ENCODE measurements around the gene AGBL5. TPM values are rescaled to one million over a fixed set of nuclear protein-coding genes. Genes with fewer than 3 reads are reported as not detected.
A peak's percentile ranks its signal among the peaks of the same experiment; 100 is the strongest.

The AGBL5 gene
- total RNA-seq, 1 experiment from 2014 or later, result 40.0 TPM

- H3K36me3 ChIP-seq (ENCODE audit: control insufficient read depth in 1 of 2, insufficient read depth in 2 of 2, low read length in 2 of 2), result no peaks in the 10 kb centered on the region
- H3K9me3 ChIP-seq (ENCODE audit: control insufficient read depth in 1 of 2, insufficient read depth in 1 of 2, low read depth in 1 of 2, low read length in 2 of 2), result no peaks in the 10 kb centered on the region
- no peak for TF ChIP-seq EZH2phosphoT487 (IDR thresholded peaks at IDR 0.05; ENCODE audit: borderline replicate concordance)
- TF ChIP-seq TCF7L2 (IDR thresholded peaks at IDR 0.05; ENCODE audit: borderline replicate concordance, extremely low read depth, insufficient read depth, insufficient read length), result no peak
- no peak for TF ChIP-seq ZBTB33 (IDR thresholded peaks at IDR 0.05; ENCODE audit: extremely low read depth, insufficient replicate concordance, low read length)
- TF ChIP-seq ZNF274 (IDR thresholded peaks at IDR 0.05; ENCODE audit: low read depth, low read length), result no peak
- TF ChIP-seq EGR1 (IDR thresholded peaks at IDR 0.05; ENCODE audit: low read depth), result no peak
- TF ChIP-seq ELF1 (IDR thresholded peaks at IDR 0.05; ENCODE audit: borderline replicate concordance, low read depth), result no peak
- no peak; the same call in 1 of the 2 replicates for TF ChIP-seq ZFX (IDR thresholded peaks at IDR 0.05)
- no peak for TF ChIP-seq SP1 (IDR thresholded peaks at IDR 0.05; ENCODE audit: low read depth)
- no peak for TF ChIP-seq SRF (IDR thresholded peaks at IDR 0.05; ENCODE audit: low read depth)
- no peak for TF ChIP-seq JUND (IDR thresholded peaks at IDR 0.05)
- TF ChIP-seq SIN3A (IDR thresholded peaks at IDR 0.05; ENCODE audit: low read depth), result no peak
- TF ChIP-seq POLR2AphosphoS5 (IDR thresholded peaks at IDR 0.05; ENCODE audit: low read depth, low read length), result no peak
- no peak for TF ChIP-seq CBX3 (IDR thresholded peaks at IDR 0.05; ENCODE audit: low read depth)
- no peak for TF ChIP-seq YY1 (IDR thresholded peaks at IDR 0.05; ENCODE audit: extremely low read depth, insufficient replicate concordance, low read depth, low read length)
- ChIA-PET POLR2A (interaction anchor here (0.9 to 1.0 kb wide), 2 partner anchors 16 to 37 kb away, joined by 3 read pairs; partner anchors contain the start of gene KHK), RAD21 (ENCODE audit: low non-redundant PET in 1 of 2, low total read pairs in 2 of 2, uncharacterized antibody in 2 of 2, unreplicated experiment in 2 of 2) (interaction anchor here in 1 of 2 experiments (2.1 kb wide), 1 partner anchor 88 kb away, joined by 7 read pairs; no protein-coding TSS in a partner anchor), CTCF (interaction anchor here (1.3 to 2.3 kb wide), 4 partner anchors 33 to 203 kb away, joined by 3 to 21 read pairs (median 4); no protein-coding TSS in a partner anchor)
- no peak; the same call in 1 of the 2 replicates for ATAC-seq
- peak overlapping the region; percentile 44 to 94 for H3K4me3 ChIP-seq (replicated peaks in 1 of 2; ENCODE audit: low read depth in 1 of 2, low read length in 2 of 2)
- H3K27me3 ChIP-seq (ENCODE audit: insufficient read depth, low read length), result no peaks in the 10 kb centered on the region
- H4K20me1 ChIP-seq (ENCODE audit: insufficient read depth), result no peaks in the 10 kb centered on the region
- H2AFZ ChIP-seq (ENCODE audit: low read depth, low read length, poor library complexity, severe bottlenecking), result no peak overlapping the region
- no peaks in the 10 kb centered on the region for H3K79me2 ChIP-seq (ENCODE audit: insufficient read depth, low read length)
- H3K4me1 ChIP-seq (ENCODE audit: control insufficient read depth in 1 of 2, insufficient read depth in 2 of 2, low read length in 2 of 2), result peaks cover 11 to 25% of the 10 kb centered on the region in 2 experiments
- no peak for DNase-seq (ENCODE audit: low read depth, low spot score)
- peak overlapping the region; percentile 61 for H3K27ac ChIP-seq (ENCODE audit: low read depth, low read length)
- intact Hi-C loops (cut with micrococcal nuclease), result loop anchor here (1.0 kb wide), 2 partner anchors 17 to 88 kb away; partner anchors contain the start of gene TMEM214
- peak overlapping the region; percentile 57 for H3K9ac ChIP-seq (ENCODE audit: low read length)
- no peaks in the 10 kb centered on the region for H3K9me2 ChIP-seq (ENCODE audit: insufficient read depth)
- H3K4me2 ChIP-seq (ENCODE audit: low read length), result peak overlapping the region; percentile 100
- BruUV-seq (replicated peaks), result no TSS peak
Observed at GRCh38 chr2:27049422-27050280, 1.8 kb upstream of the AGBL5 start.

Measured in HCT116 (cell line).